ENCODE measurements around the gene HOXA7.
A peak's percentile ranks its signal among the peaks of the same experiment; 100 is the strongest.

The HOXA7 gene

GRCh38 chr7:27186668-27187474, 30.4 kb upstream of the HOXA7 start:
- peaks cover 34% of the 10 kb centered on the region for H3K4me1 ChIP-seq (ENCODE audit: control insufficient read depth, low read length)
- H3K27ac ChIP-seq (ENCODE audit: low read depth, low read length) = no peak overlapping the region
- H3K79me2 ChIP-seq (ENCODE audit: control insufficient read depth, low read length) = no peaks in the 10 kb centered on the region
- H4K20me1 ChIP-seq (ENCODE audit: control insufficient read depth, insufficient read depth, low read depth, low read length) = 0 out of 2 replicates have a peak, but pooled peaks cover 5% of the 10 kb centered on the region
- H3K9me3 ChIP-seq (ENCODE audit: control insufficient read depth, insufficient read depth, low read length) = no peaks in the 10 kb centered on the region
- no peak overlapping the region for H3K4me3 ChIP-seq (ENCODE audit: low read length)
- no peaks in the 10 kb centered on the region for H3K36me3 ChIP-seq (ENCODE audit: control insufficient read depth, low read length)
- no peak overlapping the region for H3K4me2 ChIP-seq (ENCODE audit: low read length)
- H3K27me3 ChIP-seq (ENCODE audit: control insufficient read depth, low read length) = peaks cover 100% of the 10 kb centered on the region
- TF ChIP-seq CTCF (IDR thresholded peaks at IDR 0.05; ENCODE audit: low read depth, low read length, poor library complexity, severe bottlenecking) (no peak), EZH2phosphoT487 (IDR thresholded peaks at IDR 0.05; ENCODE audit: borderline replicate concordance, low read length) (no peak)
- no peaks in the 10 kb centered on the region for H3K9me2 ChIP-seq (replicated peaks; ENCODE audit: control insufficient read depth, low read length)
- peaks cover 2% of the 10 kb centered on the region; the same call in 1 of the 2 replicates for H3F3A ChIP-seq (ENCODE audit: control insufficient read depth, insufficient read depth)

GRCh38 chr7:27185854-27186667, 29.6 kb upstream of the HOXA7 start:
- Histone ChIP-seq H3K27me3 (ENCODE audit: control insufficient read depth, low read length) (peaks cover 96% of the 10 kb centered on the region), H3K9me2 (replicated peaks; ENCODE audit: control insufficient read depth, low read length) (no peaks in the 10 kb centered on the region), H3K4me2 (ENCODE audit: low read length) (no peak overlapping the region), H3F3A (ENCODE audit: control insufficient read depth, insufficient read depth) (peaks cover 2% of the 10 kb centered on the region; the same call in 1 of the 2 replicates), H3K4me3 (ENCODE audit: low read length) (no peak overlapping the region), H3K36me3 (ENCODE audit: control insufficient read depth, low read length) (no peaks in the 10 kb centered on the region), H3K27ac (ENCODE audit: low read depth, low read length) (no peak overlapping the region), H3K79me2 (ENCODE audit: control insufficient read depth, low read length) (no peaks in the 10 kb centered on the region), H3K9me3 (ENCODE audit: control insufficient read depth, insufficient read depth, low read length) (no peaks in the 10 kb centered on the region), H4K20me1 (ENCODE audit: control insufficient read depth, insufficient read depth, low read depth, low read length) (0 out of 2 replicates have a peak, but pooled peaks cover 5% of the 10 kb centered on the region), H3K4me1 (ENCODE audit: control insufficient read depth, low read length) (peaks cover 34% of the 10 kb centered on the region)
- TF ChIP-seq EZH2phosphoT487 (IDR thresholded peaks at IDR 0.05; ENCODE audit: borderline replicate concordance, low read length) (no peak), CTCF (IDR thresholded peaks at IDR 0.05; ENCODE audit: low read depth, low read length, poor library complexity, severe bottlenecking) (no peak)

GRCh38 chr7:27185013-27185853, 28.8 kb upstream of the HOXA7 start, which contains the start of gene HOXA11:
Gene HOXA11 (minus strand): TSS chr7:27185232. CDS start chr7:27185144, 88 bp downstream.
- Histone ChIP-seq H3K36me3 (ENCODE audit: control insufficient read depth, low read length) (no peaks in the 10 kb centered on the region), H4K20me1 (ENCODE audit: control insufficient read depth, insufficient read depth, low read depth, low read length) (0 out of 2 replicates have a peak, but pooled peaks cover 5% of the 10 kb centered on the region), H3K27ac (ENCODE audit: low read depth, low read length) (no peak within 1 kb of the TSS), H3K9me3 (ENCODE audit: control insufficient read depth, insufficient read depth, low read length) (no peaks in the 10 kb centered on the region), H3K4me2 (ENCODE audit: low read length) (peak within 1 kb of the TSS; percentile 87), H3F3A (ENCODE audit: control insufficient read depth, insufficient read depth) (peaks cover 2% of the 10 kb centered on the region; the same call in 1 of the 2 replicates), H3K27me3 (ENCODE audit: control insufficient read depth, low read length) (peaks cover 95% of the 10 kb centered on the region), H3K9me2 (replicated peaks; ENCODE audit: control insufficient read depth, low read length) (no peaks in the 10 kb centered on the region), H3K79me2 (ENCODE audit: control insufficient read depth, low read length) (no peaks in the 10 kb centered on the region), H3K4me3 (ENCODE audit: low read length) (peak within 1 kb of the TSS; percentile 72), H3K4me1 (ENCODE audit: control insufficient read depth, low read length) (peaks cover 34% of the 10 kb centered on the region)
- TF ChIP-seq EZH2phosphoT487 (IDR thresholded peaks at IDR 0.05; ENCODE audit: borderline replicate concordance, low read length) (no peak), CTCF (IDR thresholded peaks at IDR 0.05; ENCODE audit: low read depth, low read length, poor library complexity, severe bottlenecking) (no peak)
